ENCODE measurements around the gene UST. TPM values are rescaled to one million over a fixed set of nuclear protein-coding genes. Genes with fewer than 3 reads are reported as not detected.

The UST gene
- total and polyA plus RNA-seq, 4 donors, result 0.24 to 2.7 (median 0.87) TPM

- TF ChIP-seq EGR1 (IDR thresholded peaks at IDR 0.05; ENCODE audit: low read depth in 2 of 2) (no peak), JUND (IDR thresholded peaks at IDR 0.05) (no peak), FOXA2 (IDR thresholded peaks at IDR 0.05) (no peak), FOXA1 (IDR thresholded peaks at IDR 0.05) (no peak), HNF4A (conservative IDR thresholded peaks at IDR 0.05) (no peak), SP1 (IDR thresholded peaks at IDR 0.05) (no peak), HNF4G (IDR thresholded peaks at IDR 0.05) (no peak), YY1 (IDR thresholded peaks at IDR 0.05) (no peak), RXRA (IDR thresholded peaks at IDR 0.05) (no peak), GABPA (IDR thresholded peaks at IDR 0.05 in 1 of 2, conservative IDR thresholded peaks at IDR 0.05 in 1 of 2) (no peak), RAD21 (IDR thresholded peaks at IDR 0.05) (no peak), REST (IDR thresholded peaks at IDR 0.05) (no peak), ATF3 (IDR thresholded peaks at IDR 0.05) (no peak), TAF1 (conservative IDR thresholded peaks at IDR 0.05) (no peak), MAX (IDR thresholded peaks at IDR 0.05) (no peak), CTCF (IDR thresholded peaks at IDR 0.05; ENCODE audit: low read depth, low read length, missing input control) (no peak)
- Histone ChIP-seq H3K4me3 (ENCODE audit: low read depth in 1 of 3, low read length in 3 of 3) (no peak overlapping the region), H3K9me3 (ENCODE audit: control insufficient read depth in 4 of 4, low read length in 3 of 4) (peaks cover 0 to 1% (median 0%) of the 10 kb centered on the region in 4 donors), H3K36me3 (ENCODE audit: control insufficient read depth in 4 of 4, insufficient read depth in 3 of 4, low read depth in 1 of 4, low read length in 3 of 4) (no peaks in the 10 kb centered on the region), H3K27me3 (ENCODE audit: control insufficient read depth in 4 of 4, insufficient read depth in 4 of 4, low read length in 3 of 4) (no peaks in the 10 kb centered on the region), H3K9ac (ENCODE audit: low read depth in 1 of 2, low read length in 2 of 2) (no peak overlapping the region), H3K27ac (ENCODE audit: low read depth in 1 of 2, low read length in 2 of 2) (no peak overlapping the region), H3K4me1 (ENCODE audit: control insufficient read depth in 4 of 4, insufficient read depth in 4 of 4, low read length in 3 of 4) (no peaks in the 10 kb centered on the region)
- no peak for DNase-seq (ENCODE audit: low spot score)
- WGBS, result 75% methylated on average over 1 of the region's 1 CpG
These were observed 242.8 kb downstream of the UST start for GRCh38 chr6:148989585-148989984.

- no peaks in the 10 kb centered on the region for H3K36me3 ChIP-seq (ENCODE audit: control insufficient read depth in 4 of 4, insufficient read depth in 3 of 4, low read depth in 1 of 4, low read length in 3 of 4)
- H3K27me3 ChIP-seq (ENCODE audit: control insufficient read depth in 4 of 4, insufficient read depth in 4 of 4, low read length in 3 of 4), result no peaks in the 10 kb centered on the region
- no peak overlapping the region for H3K27ac ChIP-seq (ENCODE audit: low read depth in 1 of 2, low read length in 2 of 2)
- DNase-seq (ENCODE audit: low spot score), result no peak
- no peak overlapping the region for H3K9ac ChIP-seq (ENCODE audit: low read depth in 1 of 2, low read length in 2 of 2)
- peaks cover 0 to 1% (median 0%) of the 10 kb centered on the region in 4 donors for H3K9me3 ChIP-seq (ENCODE audit: control insufficient read depth in 4 of 4, low read length in 3 of 4)
- 81% methylated on average over 6 of the region's 6 CpGs for WGBS
- no peaks in the 10 kb centered on the region for H3K4me1 ChIP-seq (ENCODE audit: control insufficient read depth in 4 of 4, insufficient read depth in 4 of 4, low read length in 3 of 4)
- no peak overlapping the region for H3K4me3 ChIP-seq (ENCODE audit: low read depth in 1 of 3, low read length in 3 of 3)
- no peak for TF ChIP-seq HNF4G (IDR thresholded peaks at IDR 0.05)
- no peak for TF ChIP-seq ATF3 (IDR thresholded peaks at IDR 0.05)
- TF ChIP-seq CTCF (IDR thresholded peaks at IDR 0.05; ENCODE audit: low read depth, low read length, missing input control), result no peak
- TF ChIP-seq ZBTB33 (IDR thresholded peaks at IDR 0.05), result no peak
- no peak for TF ChIP-seq MAX (IDR thresholded peaks at IDR 0.05)
- no peak for TF ChIP-seq NR2F2 (IDR thresholded peaks at IDR 0.05)
- no peak for TF ChIP-seq REST (IDR thresholded peaks at IDR 0.05)
- no peak for TF ChIP-seq FOXA1 (IDR thresholded peaks at IDR 0.05)
- no peak for TF ChIP-seq TAF1 (conservative IDR thresholded peaks at IDR 0.05)
These were observed 243.6 kb downstream of the UST start for GRCh38 chr6:148990403-148990802.
